Neural progenitor cell (in vitro differentiated cells): ENCODE data around the gene MUC7.

Source experiments
- CTCF ChIP-seq: fragments of 200-600 bp; sonication (generic); IDR thresholded peaks from 2 replicates; pipeline ENCODE4 v1.5.1; 2017; ENCODE audit warnings: antibody characterized with exemption, mild to moderate bottlenecking
- EZH2 ChIP-seq: fragments of 200-600 bp; sonication (generic); IDR thresholded peaks from 2 replicates; pipeline ENCODE4 v1.6.1; 2017; ENCODE audit warnings: antibody characterized with exemption, mild to moderate bottlenecking, moderate library complexity

GRCh38 chr4:70508801-70509200, 36.8 kb downstream of the MUC7 start:
- TF ChIP-seq CTCF (no peak), EZH2 (no peak)
